ENCODE data around the gene NCF2. TPM values are rescaled to one million over a fixed set of nuclear protein-coding genes. Genes with fewer than 3 reads are reported as not detected.
A peak's percentile ranks its signal among the peaks of the same experiment; 100 is the strongest.

Gene NCF2
- total RNA-seq, 2 donors from 2014 or later: 0.55 TPM; not detected in 1

DNA sequence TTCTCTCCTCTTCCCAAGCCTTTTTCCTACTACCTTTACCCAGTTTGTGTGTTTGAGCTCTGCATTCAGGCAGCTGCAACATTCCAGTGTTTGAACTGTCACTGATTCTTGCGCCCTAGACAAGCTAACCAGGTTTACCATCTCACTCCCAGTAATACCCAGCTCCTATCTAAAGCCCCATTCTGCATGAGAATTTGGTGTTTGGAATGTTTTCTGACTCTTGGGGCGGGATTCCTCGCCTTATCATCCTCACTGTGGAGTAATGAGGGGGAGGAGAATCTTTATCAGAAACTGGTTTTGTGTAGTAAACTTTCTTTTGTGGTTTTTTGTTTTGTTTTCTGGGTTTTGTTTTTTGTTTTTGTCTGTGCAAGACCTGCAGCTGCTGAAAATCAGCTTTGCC, 36.5 kb downstream of the NCF2 start:
- Mint-ChIP-seq H3K4me1 (peaks cover 41% of the 10 kb centered on the region), H3K9me3 (no peaks in the 10 kb centered on the region), H3K27ac (peak overlapping the region; percentile 79), H3K27me3 (ENCODE audit: insufficient read depth) (no peaks in the 10 kb centered on the region), H3K36me3 (ENCODE audit: low read depth) (peaks cover 56% of the 10 kb centered on the region), H3K4me3 (peak overlapping the region; percentile 16)
- no peak for DNase-seq
- WGBS, 2 experiments (ENCODE audit: insufficient coverage in 1 of 2, insufficient read length in 1 of 2): 54% methylated on average over 3 of the region's 3 CpGs; no CpG with 5 or more reads in 1 of the 2 experiments
- peaks cover 77% of the 10 kb centered on the region for H3K36me3 ChIP-seq (ENCODE audit: control insufficient read depth, insufficient read depth, low read length)
- no peak overlapping the region for H3K9ac ChIP-seq (ENCODE audit: extremely low read depth, low read length, poor library complexity, severe bottlenecking)
- no peak overlapping the region for H3K27ac ChIP-seq (ENCODE audit: low read depth, low read length)
- H3K4me3 ChIP-seq (ENCODE audit: low read length): peak overlapping the region; percentile 49
- no peaks in the 10 kb centered on the region for H3K27me3 ChIP-seq (ENCODE audit: control insufficient read depth, insufficient read depth, low read length, poor library complexity, severe bottlenecking)
- H3K4me1 ChIP-seq (ENCODE audit: control insufficient read depth, insufficient read depth, low read length): peaks cover 16% of the 10 kb centered on the region
- TF ChIP-seq, protein P1, sequence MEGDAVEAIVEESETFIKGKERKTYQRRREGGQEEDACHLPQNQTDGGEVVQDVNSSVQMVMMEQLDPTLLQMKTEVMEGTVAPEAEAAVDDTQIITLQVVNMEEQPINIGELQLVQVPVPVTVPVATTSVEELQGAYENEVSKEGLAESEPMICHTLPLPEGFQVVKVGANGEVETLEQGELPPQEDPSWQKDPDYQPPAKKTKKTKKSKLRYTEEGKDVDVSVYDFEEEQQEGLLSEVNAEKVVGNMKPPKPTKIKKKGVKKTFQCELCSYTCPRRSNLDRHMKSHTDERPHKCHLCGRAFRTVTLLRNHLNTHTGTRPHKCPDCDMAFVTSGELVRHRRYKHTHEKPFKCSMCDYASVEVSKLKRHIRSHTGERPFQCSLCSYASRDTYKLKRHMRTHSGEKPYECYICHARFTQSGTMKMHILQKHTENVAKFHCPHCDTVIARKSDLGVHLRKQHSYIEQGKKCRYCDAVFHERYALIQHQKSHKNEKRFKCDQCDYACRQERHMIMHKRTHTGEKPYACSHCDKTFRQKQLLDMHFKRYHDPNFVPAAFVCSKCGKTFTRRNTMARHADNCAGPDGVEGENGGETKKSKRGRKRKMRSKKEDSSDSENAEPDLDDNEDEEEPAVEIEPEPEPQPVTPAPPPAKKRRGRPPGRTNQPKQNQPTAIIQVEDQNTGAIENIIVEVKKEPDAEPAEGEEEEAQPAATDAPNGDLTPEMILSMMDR (conservative IDR thresholded peaks at IDR 0.05): no peak
- no peaks in the 10 kb centered on the region for H3K9me3 ChIP-seq (ENCODE audit: control insufficient read depth, low read length)

GRCh38 chr1:183553331-183553730, 36.9 kb downstream of the NCF2 start:
- WGBS, 2 experiments (ENCODE audit: insufficient coverage in 1 of 2, insufficient read length in 1 of 2): 84 to 95% methylated on average over 2 to 5 of the region's 5 CpGs
- H3K4me3 ChIP-seq (ENCODE audit: low read length): peak overlapping the region; percentile 46
- no peak overlapping the region for H3K27ac ChIP-seq (ENCODE audit: low read depth, low read length)
- H3K4me1 Mint-ChIP-seq: peaks cover 41% of the 10 kb centered on the region
- peaks cover 16% of the 10 kb centered on the region for H3K4me1 ChIP-seq (ENCODE audit: control insufficient read depth, insufficient read depth, low read length)
- DNase-seq: no peak
- H3K36me3 Mint-ChIP-seq (ENCODE audit: low read depth): peaks cover 59% of the 10 kb centered on the region
- H3K4me3 Mint-ChIP-seq: peak overlapping the region; percentile 16
- TF ChIP-seq, protein P1 (conservative IDR thresholded peaks at IDR 0.05): no peak
- H3K9me3 Mint-ChIP-seq: no peaks in the 10 kb centered on the region
- no peak overlapping the region for H3K9ac ChIP-seq (ENCODE audit: extremely low read depth, low read length, poor library complexity, severe bottlenecking)
- H3K9me3 ChIP-seq (ENCODE audit: control insufficient read depth, low read length): no peaks in the 10 kb centered on the region
- peaks cover 81% of the 10 kb centered on the region for H3K36me3 ChIP-seq (ENCODE audit: control insufficient read depth, insufficient read depth, low read length)
- H3K27me3 ChIP-seq (ENCODE audit: control insufficient read depth, insufficient read depth, low read length, poor library complexity, severe bottlenecking): no peaks in the 10 kb centered on the region
- H3K27me3 Mint-ChIP-seq (ENCODE audit: insufficient read depth): no peaks in the 10 kb centered on the region
- peak overlapping the region; percentile 79 for H3K27ac Mint-ChIP-seq

- H3K4me3 Mint-ChIP-seq: peak overlapping the region; percentile 16
- H3K9ac ChIP-seq (ENCODE audit: extremely low read depth, low read length, poor library complexity, severe bottlenecking): no peak overlapping the region
Measured at GRCh38 chr1:183552891-183553290, 37.4 kb downstream of the NCF2 start.

More at GRCh38 chr1:183552891-183553290, 37.4 kb downstream of the NCF2 start:
- peak overlapping the region; percentile 79 for H3K27ac Mint-ChIP-seq
- Histone ChIP-seq H3K27ac (ENCODE audit: low read depth, low read length) (no peak overlapping the region), H3K4me1 (ENCODE audit: control insufficient read depth, insufficient read depth, low read length) (peaks cover 16% of the 10 kb centered on the region), H3K36me3 (ENCODE audit: control insufficient read depth, insufficient read depth, low read length) (peaks cover 85% of the 10 kb centered on the region), H3K4me3 (ENCODE audit: low read length) (no peak overlapping the region), H3K27me3 (ENCODE audit: control insufficient read depth, insufficient read depth, low read length, poor library complexity, severe bottlenecking) (no peaks in the 10 kb centered on the region), H3K9me3 (ENCODE audit: control insufficient read depth, low read length) (no peaks in the 10 kb centered on the region)
- H3K36me3 Mint-ChIP-seq (ENCODE audit: low read depth): peaks cover 61% of the 10 kb centered on the region
- no peak for DNase-seq
- TF ChIP-seq, protein P1 (conservative IDR thresholded peaks at IDR 0.05): no peak
- no peaks in the 10 kb centered on the region for H3K27me3 Mint-ChIP-seq (ENCODE audit: insufficient read depth)
- WGBS, 2 experiments (ENCODE audit: insufficient coverage in 1 of 2, insufficient read length in 1 of 2): 88 to 95% methylated on average over 6 of the region's 6 CpGs
- no peaks in the 10 kb centered on the region for H3K9me3 Mint-ChIP-seq
- H3K4me1 Mint-ChIP-seq: peaks cover 41% of the 10 kb centered on the region
